Muscle of leg (tissue), 16 donors: ENCODE data around the gene SPR. TPM values are rescaled to one million over a fixed set of nuclear protein-coding genes. Genes with fewer than 3 reads are reported as not detected.

ENCODE experiments used
- DNase-seq: peaks from one replicate; pipeline ENCODE4 v3.0.0; 2013
- H3K27ac ChIP-seq: one replicate; pipeline ENCODE4 v1.5.1; 2013; ENCODE audit warnings: mild to moderate bottlenecking, low read length, control low read depth
- H3K27me3 ChIP-seq: one replicate; pipeline ENCODE4 v1.6.1; 2013; ENCODE audit warnings: low read length; ENCODE audit not compliant: control insufficient read depth, insufficient read depth
- H3K36me3 ChIP-seq: one replicate; pipeline ENCODE4 v1.6.1; 2013; ENCODE audit warnings: low read length; ENCODE audit not compliant: control insufficient read depth, insufficient read depth
- H3K4me1 ChIP-seq: one replicate; pipeline ENCODE4 v1.6.1; 2013; ENCODE audit warnings: low read length; ENCODE audit not compliant: control insufficient read depth, insufficient read depth
- H3K4me3 ChIP-seq: one replicate; pipeline ENCODE4 v1.5.1; 2013; ENCODE audit warnings: low read length, control low read depth
- H3K9me3 ChIP-seq: replicated peaks from 2 replicates; pipeline ENCODE4 v1.6.1; 2013; ENCODE audit warnings: low read depth, low read length; ENCODE audit not compliant: control insufficient read depth
- WGBS: methylation state at CpG from one replicate; pipeline ENCODE4 v1.1.5; 2013; ENCODE audit warnings: missing lambda C conversion rate; ENCODE audit not compliant: insufficient coverage; 5-methylcytosine and 5-hydroxymethylcytosine counted together
- long read RNA-seq, 11 donors: transcript quantifications; one replicate each; lab custom pipeline, GENCODE V29; 2026
- polyA plus RNA-seq, 8 donors: library from polyadenylated mRNA; unstranded; fragments of 120-200 nt; gene quantifications; one replicate each; pipeline versions ENCODE4 v1.2.1 to v1.2.3, GENCODE V29; 2013; ENCODE audit warnings: inconsistent platforms in 1 of 8, low replicate concordance in 1 of 8; ENCODE audit not compliant: insufficient read length in 8 of 8, insufficient read depth in 1 of 8
- total RNA-seq: library from RNA; stranded (reverse); fragments of 120-200 nt; gene quantifications from one replicate; pipeline ENCODE4 v1.2.4, GENCODE V29; 2013

The SPR gene
- total RNA-seq (4.6 TPM), polyA plus RNA-seq (1 to 10 TPM; 2.6 to 5.0 (median 4.0) TPM)
- long read RNA-seq, donor 1, result 0 reads
- long read RNA-seq, donor 2, result 0 reads
- long read RNA-seq, donor 3, partial matches to known transcripts, result 0 of 1 reads
- long read RNA-seq, donor 3, other reads (novel, unspliced or antisense), result 0 of 1 reads
- long read RNA-seq, donor 4, partial matches to known transcripts, result 0 of 1 reads
- long read RNA-seq, donor 4, other reads (novel, unspliced or antisense), result 0 of 1 reads
- long read RNA-seq, donor 5, partial matches to known transcripts, result 0 of 3 reads
- long read RNA-seq, donor 5, other reads (novel, unspliced or antisense), result 0 of 3 reads
- long read RNA-seq, donor 6, transcript SPR-201 (3 exons, 1,480 nt), result major isoform, 8 of 8 reads
- long read RNA-seq, donor 6, partial matches to known transcripts, result 0 of 8 reads
- long read RNA-seq, donor 6, other reads (novel, unspliced or antisense), result 0 of 8 reads
- long read RNA-seq, donor 7, partial matches to known transcripts, result 0 of 3 reads
- long read RNA-seq, donor 7, other reads (novel, unspliced or antisense), result 0 of 3 reads
- long read RNA-seq, donor 8, result 0 reads
- long read RNA-seq, donor 9, partial matches to known transcripts, result 0 of 4 reads
- long read RNA-seq, donor 9, other reads (novel, unspliced or antisense), result 0 of 4 reads
- long read RNA-seq, donor 10, partial matches to known transcripts, result 0 of 1 reads
- long read RNA-seq, donor 10, other reads (novel, unspliced or antisense), result 0 of 1 reads
- long read RNA-seq, donor 11, partial matches to known transcripts, result 0 of 2 reads
- long read RNA-seq, donor 11, other reads (novel, unspliced or antisense), result 0 of 2 reads

DNA sequence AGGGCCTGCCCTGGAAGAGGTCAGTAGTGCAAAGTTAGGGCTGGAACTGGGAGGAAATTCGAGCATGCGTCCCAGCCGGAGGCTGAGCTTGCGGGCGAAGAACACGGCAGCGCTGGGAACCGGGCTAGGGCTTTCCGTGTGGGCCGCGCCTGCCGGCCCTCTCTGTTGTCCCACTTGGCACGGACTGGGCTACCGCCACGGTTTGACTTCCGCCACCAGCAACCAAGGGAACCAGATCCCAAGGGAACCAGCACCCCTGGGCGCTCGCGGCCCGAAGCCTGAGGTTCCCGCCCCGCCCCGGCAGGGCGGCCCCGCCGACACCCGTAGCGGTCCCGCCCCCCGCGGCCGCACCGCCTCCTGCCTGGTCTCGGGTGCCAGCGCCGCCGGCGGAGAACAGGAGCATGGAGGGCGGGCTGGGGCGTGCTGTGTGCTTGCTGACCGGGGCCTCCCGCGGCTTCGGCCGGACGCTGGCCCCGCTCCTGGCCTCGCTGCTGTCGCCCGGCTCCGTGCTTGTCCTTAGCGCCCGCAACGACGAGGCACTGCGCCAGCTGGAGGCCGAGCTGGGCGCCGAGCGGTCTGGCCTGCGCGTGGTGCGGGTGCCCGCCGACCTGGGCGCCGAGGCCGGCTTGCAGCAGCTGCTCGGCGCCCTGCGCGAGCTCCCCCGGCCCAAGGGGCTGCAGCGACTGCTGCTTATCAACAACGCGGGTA, at the start of gene SPR:
Gene SPR (plus strand): TSS at position 377 of the 708 bp plus-strand sequence. CDS start 25 bp downstream, at position 402.
- peak within 1 kb of the TSS; percentile 31 for H3K27ac ChIP-seq
- peak within 1 kb of the TSS; percentile 44 for H3K4me3 ChIP-seq
- no peaks in the 10 kb centered on the region for H3K36me3 ChIP-seq
- peaks cover 11% of the 10 kb centered on the region for H3K4me1 ChIP-seq
- WGBS, result under 1% methylated on average over 76 of the region's 76 CpGs
- no peaks in the 10 kb centered on the region for H3K9me3 ChIP-seq
- peaks cover 21% of the 10 kb centered on the region for H3K27me3 ChIP-seq
- peak; percentile 64 for DNase-seq

DNA sequence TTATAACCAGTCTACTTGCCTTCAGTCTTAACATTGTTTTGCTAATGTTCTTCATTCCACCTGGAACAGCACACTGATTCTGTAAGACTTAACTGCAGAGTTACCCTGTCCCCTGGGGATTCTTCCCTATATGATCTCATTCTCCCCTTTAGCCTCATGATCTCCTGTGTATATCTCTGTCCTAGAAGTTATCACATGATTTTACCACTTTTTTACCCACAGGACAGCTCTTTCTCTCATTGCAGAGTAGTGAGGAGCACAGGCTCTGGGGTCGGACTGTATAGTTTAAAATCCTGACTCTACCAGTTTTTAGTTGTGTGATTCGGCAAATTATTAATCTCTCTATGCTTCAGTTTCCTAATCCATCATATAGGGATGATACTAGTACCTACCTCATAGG, 47.1 kb upstream of the SPR start:
- H3K4me1 ChIP-seq, result no peaks in the 10 kb centered on the region
- no peak overlapping the region for H3K27ac ChIP-seq
- no CpG with 5 or more reads among the region's 2 CpGs for WGBS
- no peaks in the 10 kb centered on the region for H3K27me3 ChIP-seq
- no peaks in the 10 kb centered on the region for H3K9me3 ChIP-seq
- H3K4me3 ChIP-seq, result no peak overlapping the region
- H3K36me3 ChIP-seq, result no peaks in the 10 kb centered on the region
- no peak for DNase-seq

DNA sequence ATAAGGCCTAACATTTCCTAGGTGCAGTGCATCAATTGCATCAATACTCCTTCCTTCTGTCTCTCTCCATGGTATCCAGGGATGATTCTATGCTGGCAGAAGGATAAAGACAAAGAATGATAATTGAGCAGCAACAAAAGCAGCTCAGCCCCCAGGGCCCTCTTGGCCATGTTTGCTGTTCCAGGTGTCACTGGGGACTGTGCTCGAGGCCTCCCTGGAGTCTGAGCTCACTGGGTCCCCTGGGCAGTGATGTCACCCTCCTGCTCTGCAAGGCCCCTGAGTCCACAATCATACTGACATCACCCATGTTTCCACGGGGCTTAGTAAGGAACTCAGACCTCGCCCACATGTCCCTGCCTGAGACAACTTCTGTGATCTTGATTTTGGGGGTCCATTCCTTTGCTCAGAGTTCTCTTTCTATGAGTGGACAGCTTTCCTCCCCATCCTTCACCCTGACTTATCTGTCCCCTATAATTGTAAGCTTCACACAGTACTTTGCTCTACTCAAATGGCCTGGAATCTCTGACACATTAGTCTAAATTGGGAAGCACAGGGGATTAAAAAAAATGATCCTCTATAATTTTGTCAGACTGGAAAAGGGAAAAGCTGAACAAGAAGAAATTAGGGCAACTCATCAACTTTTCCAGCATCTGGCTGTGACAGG, 45.6 kb upstream of the SPR start:
- no peaks in the 10 kb centered on the region for H3K36me3 ChIP-seq
- H3K4me3 ChIP-seq, result no peak overlapping the region
- no peaks in the 10 kb centered on the region for H3K9me3 ChIP-seq
- no peaks in the 10 kb centered on the region for H3K27me3 ChIP-seq
- no peak for DNase-seq
- H3K27ac ChIP-seq, result no peak overlapping the region
- 17% methylated on average over 1 of the region's 3 CpGs for WGBS
- no peaks in the 10 kb centered on the region for H3K4me1 ChIP-seq

DNA sequence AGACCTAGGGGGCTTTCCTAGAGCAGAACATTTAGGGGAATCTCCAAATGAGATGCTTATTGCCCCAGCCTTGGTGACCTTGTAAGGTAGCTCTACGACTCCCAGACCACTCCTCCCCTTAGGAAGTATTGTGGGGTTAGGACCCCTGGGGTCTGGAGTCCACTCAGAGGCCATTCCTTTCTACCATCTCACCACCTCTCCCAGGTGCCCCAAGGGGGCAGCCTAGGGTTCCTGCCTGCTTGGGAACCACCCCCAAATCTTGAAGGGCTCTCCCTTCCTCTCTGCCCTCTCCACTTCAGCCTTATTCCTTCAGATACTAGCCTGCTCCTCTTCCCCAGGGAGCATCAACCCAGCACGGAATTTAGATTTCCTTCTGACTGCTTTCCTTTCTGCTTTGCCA, 43.9 kb upstream of the SPR start:
- WGBS, result no CpG with 5 or more reads among the region's 2 CpGs

DNA sequence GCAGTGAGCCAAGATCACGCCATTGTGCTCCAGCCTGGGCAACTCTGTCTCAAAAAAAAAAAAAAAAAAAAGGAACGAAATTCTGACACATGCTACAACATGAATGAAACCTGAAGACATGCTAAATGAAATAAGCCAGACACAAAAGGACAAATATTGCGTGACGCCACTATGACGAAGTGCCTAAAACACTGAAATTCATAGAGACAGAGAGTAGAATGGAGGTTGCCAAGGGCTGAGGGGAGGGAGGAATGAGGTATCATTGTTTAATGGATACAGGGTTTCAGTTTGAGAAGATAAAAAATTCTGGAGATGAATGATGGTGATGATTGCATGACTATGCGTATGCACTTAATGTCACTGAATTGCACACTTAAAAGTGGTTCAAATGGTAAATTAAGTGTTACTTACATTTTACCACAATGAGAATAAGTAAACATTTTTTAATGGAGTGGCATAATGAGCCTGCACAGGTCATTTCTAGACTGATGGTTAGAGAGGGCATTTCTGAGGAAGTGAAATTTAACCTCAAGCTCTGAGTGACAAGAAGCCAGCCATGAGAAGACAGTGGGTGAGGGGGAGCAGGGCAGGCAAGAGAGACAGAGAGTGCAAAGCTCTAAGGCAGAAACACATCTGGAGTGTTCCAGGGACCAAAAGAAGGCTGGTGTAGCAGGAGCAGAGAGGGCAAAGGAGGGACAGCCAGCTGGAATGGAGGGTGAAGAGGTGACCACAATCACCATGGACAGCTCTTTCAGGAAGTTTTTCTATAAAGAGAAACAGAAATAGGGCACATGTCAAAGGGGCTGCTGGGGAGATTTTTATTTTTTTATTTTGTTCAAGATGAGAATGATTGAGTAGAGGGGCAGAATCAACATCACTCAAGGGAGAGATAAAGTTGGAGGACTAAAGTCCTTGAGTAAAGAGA, 40.8 kb upstream of the SPR start:
- Histone ChIP-seq H3K4me1 (no peaks in the 10 kb centered on the region), H3K9me3 (no peaks in the 10 kb centered on the region), H3K27ac (no peak overlapping the region), H3K4me3 (no peak overlapping the region), H3K36me3 (no peaks in the 10 kb centered on the region), H3K27me3 (peaks cover 6% of the 10 kb centered on the region)
- no peak for DNase-seq
- 94% methylated on average over 3 of the region's 6 CpGs for WGBS

More for the DNA sequence above, 43.9 kb upstream of the SPR start:
- Histone ChIP-seq H3K36me3 (no peaks in the 10 kb centered on the region), H3K27ac (no peak overlapping the region), H3K9me3 (no peaks in the 10 kb centered on the region), H3K4me3 (no peak overlapping the region), H3K4me1 (no peaks in the 10 kb centered on the region), H3K27me3 (no peaks in the 10 kb centered on the region)
- DNase-seq, result no peak

DNA sequence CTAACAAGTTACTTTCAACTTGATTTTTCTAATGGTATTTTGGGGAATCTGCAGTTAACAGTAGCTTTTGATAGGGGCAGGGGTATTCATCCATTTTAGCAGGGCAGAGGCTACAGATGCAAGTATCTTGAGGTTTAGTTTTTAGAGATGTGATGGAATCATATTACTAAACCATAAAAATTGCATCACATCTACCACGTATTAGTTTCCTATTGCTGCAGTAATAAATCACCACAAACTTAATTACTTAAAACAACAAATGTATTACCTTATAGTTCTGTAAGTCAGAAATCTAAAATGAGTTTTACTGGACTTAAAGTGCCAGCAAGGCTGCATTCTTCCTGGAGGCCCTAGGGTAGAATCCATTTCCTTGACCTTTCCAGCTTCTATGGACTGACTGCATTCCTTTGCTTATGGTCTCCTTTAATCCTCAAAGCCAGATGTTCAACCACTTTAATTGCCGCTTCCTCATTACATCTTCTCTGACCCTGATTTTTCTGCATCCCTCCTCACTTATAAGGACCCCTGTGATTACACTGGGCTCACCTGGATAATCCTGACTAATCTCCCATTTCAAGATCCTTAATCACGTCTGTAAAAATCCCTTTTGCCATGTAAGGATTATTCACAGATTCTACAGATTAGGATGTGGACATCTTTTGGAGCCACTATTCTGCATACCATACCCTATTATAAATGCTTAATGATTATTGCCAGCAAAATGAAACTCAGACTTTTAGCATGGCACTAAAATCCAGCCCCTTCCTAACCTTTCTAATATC, 39.5 kb upstream of the SPR start:
- Histone ChIP-seq H3K9me3 (no peaks in the 10 kb centered on the region), H3K36me3 (no peaks in the 10 kb centered on the region), H3K4me1 (no peaks in the 10 kb centered on the region), H3K27me3 (peaks cover 7% of the 10 kb centered on the region), H3K27ac (no peak overlapping the region), H3K4me3 (no peak overlapping the region)
- DNase-seq, result no peak
- WGBS, result 60% methylated on average over 1 of the region's 3 CpGs

DNA sequence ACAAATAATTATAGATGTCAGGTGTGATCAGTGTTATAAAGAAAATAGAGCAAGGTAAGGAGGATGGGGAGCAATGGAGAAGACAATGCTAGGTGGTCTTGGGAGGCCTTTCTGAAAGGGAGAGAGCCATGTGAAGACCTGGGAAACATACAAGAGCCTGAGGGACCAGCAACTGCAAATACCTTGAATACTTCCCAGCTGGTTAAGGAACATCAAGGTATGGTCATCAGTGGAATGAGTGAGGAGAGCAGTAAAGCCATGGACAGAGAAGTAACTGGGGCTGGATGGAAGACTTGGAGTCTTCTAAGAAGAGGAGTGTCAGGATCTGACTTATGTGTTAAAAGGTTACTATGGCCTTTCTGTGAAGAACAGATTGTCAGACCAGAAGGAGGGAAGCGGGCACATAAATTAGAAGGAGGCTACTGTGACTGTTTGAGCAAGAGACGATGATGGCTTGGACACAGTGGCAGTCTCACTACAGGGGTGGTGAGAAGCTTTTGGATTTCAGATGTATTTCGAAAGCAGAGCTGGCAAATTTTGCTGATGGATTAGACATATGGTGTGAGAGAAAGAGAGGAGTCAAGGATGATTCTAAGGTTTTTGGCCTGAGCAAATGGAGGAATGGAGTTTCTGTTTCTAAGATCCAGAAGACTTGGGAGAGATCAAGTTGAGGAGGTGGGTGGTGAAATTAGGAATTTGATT, 38.6 kb upstream of the SPR start:
- H3K9me3 ChIP-seq, result no peaks in the 10 kb centered on the region
- no peak overlapping the region for H3K4me3 ChIP-seq
- H3K27ac ChIP-seq, result no peak overlapping the region
- H3K27me3 ChIP-seq, result peaks cover 7% of the 10 kb centered on the region
- no peaks in the 10 kb centered on the region for H3K4me1 ChIP-seq
- WGBS, result 85% methylated on average over 3 of the region's 3 CpGs
- no peak for DNase-seq
- H3K36me3 ChIP-seq, result no peaks in the 10 kb centered on the region

DNA sequence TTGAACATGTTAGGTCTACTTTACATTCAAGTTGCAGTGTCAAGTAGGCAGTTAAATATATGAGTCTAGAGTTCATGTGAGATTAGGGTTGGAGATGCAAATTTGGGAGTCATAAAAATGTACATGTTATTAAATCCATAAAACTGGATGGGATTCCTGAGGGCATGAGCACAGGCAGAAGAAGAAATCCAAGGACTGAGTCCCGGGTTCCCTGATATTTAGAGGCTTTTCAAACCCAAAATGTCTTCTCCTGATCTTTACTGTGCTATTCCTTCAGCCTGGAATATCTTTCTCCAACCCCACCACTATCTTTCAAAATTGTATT, 38.1 kb upstream of the SPR start:
- Histone ChIP-seq H3K27ac (no peak overlapping the region), H3K36me3 (no peaks in the 10 kb centered on the region), H3K4me3 (no peak overlapping the region), H3K9me3 (no peaks in the 10 kb centered on the region), H3K4me1 (no peaks in the 10 kb centered on the region), H3K27me3 (peaks cover 7% of the 10 kb centered on the region)
- 71% methylated on average over 1 of the region's 1 CpG for WGBS
- DNase-seq, result no peak
